ENCODE measurements around the gene HPSE. TPM values are rescaled to one million over a fixed set of nuclear protein-coding genes. Genes with fewer than 3 reads are reported as not detected.

HPSE gene
- total RNA-seq, result 0.31 to 0.90 TPM (median 0.38 TPM) in 3 replicates
- long read RNA-seq, partial matches to known transcripts, result 1 of 1 reads
- long read RNA-seq, other reads (novel, unspliced or antisense), result 0 of 1 reads

DNA sequence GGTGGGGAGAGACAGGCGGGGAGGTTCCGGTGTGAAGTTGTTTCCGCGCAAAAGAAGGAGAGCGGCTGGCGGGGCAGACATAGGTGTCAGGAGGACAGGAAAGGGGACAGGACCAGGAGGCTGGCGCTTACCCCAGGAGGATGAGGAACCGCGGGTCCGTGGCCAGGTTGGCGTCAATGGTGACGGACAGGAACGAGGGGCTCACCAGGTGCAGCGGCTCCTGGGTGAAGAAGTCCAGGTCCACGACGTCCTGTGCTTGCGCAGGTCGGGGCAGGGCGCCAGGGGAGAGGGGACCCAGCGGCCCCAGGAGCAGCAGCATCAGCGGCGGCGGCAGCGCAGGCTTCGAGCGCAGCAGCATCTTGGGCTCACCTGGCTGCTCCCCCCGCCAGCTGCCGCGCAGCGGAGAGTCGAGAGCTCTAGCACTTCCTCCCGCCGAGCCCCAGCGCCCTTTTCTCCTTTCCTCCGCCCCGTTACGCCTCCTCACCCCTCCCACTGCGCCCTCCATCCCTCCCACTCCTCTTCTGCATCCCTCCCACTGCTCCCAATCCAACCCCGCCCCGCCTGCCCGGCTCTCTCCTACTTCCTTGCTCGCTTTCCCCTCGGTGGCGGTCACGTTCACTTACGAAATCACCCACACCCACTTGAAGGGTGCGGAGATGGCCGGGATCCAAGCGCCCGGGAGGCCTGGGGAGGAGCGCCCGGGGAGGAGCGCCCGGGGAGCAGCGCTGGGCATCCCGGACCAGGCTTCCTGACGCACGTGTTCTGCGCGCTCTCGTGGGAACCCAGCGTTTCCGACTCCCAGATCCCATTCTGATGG, at the start of gene HPSE:
Gene HPSE (minus strand): TSS at position 424 of the 817 bp plus-strand sequence. CDS start 66 bp downstream, at position 358.
- H3K27ac Mint-ChIP-seq (ENCODE audit: unreplicated experiment), result peak within 1 kb of the TSS; percentile 32
- no peak for DNase-seq (ENCODE audit: low spot score)
- H3K4me3 Mint-ChIP-seq (ENCODE audit: unreplicated experiment), result peak within 1 kb of the TSS; percentile 82

GRCh38 chr4:83382850-83383249, 48.2 kb upstream of the HPSE start:
- Mint-ChIP-seq H3K4me1 (ENCODE audit: low read depth) (no peaks in the 10 kb centered on the region), H3K36me3 (ENCODE audit: low read depth) (no peaks in the 10 kb centered on the region), H3K27ac (ENCODE audit: unreplicated experiment) (no peak overlapping the region), H3K9me3 (ENCODE audit: low read depth) (peaks cover 7% of the 10 kb centered on the region), H3K4me3 (ENCODE audit: unreplicated experiment) (no peak overlapping the region), H3K27me3 (ENCODE audit: low read depth) (peaks cover 3% of the 10 kb centered on the region)
- TF ChIP-seq, protein P1, sequence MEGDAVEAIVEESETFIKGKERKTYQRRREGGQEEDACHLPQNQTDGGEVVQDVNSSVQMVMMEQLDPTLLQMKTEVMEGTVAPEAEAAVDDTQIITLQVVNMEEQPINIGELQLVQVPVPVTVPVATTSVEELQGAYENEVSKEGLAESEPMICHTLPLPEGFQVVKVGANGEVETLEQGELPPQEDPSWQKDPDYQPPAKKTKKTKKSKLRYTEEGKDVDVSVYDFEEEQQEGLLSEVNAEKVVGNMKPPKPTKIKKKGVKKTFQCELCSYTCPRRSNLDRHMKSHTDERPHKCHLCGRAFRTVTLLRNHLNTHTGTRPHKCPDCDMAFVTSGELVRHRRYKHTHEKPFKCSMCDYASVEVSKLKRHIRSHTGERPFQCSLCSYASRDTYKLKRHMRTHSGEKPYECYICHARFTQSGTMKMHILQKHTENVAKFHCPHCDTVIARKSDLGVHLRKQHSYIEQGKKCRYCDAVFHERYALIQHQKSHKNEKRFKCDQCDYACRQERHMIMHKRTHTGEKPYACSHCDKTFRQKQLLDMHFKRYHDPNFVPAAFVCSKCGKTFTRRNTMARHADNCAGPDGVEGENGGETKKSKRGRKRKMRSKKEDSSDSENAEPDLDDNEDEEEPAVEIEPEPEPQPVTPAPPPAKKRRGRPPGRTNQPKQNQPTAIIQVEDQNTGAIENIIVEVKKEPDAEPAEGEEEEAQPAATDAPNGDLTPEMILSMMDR (IDR thresholded peaks at IDR 0.05), result no peak
- DNase-seq (ENCODE audit: low spot score), result no peak

More for the DNA sequence above, at the start of gene HPSE:
- TF ChIP-seq, protein P1 (IDR thresholded peaks at IDR 0.05), result no peak
- peaks cover 9% of the 10 kb centered on the region for H3K27me3 Mint-ChIP-seq (ENCODE audit: low read depth)
- H3K36me3 Mint-ChIP-seq (ENCODE audit: low read depth), result no peaks in the 10 kb centered on the region
- peaks cover 11% of the 10 kb centered on the region for H3K9me3 Mint-ChIP-seq (ENCODE audit: low read depth)
- H3K4me1 Mint-ChIP-seq (ENCODE audit: low read depth), result peaks cover 16% of the 10 kb centered on the region

- no peak overlapping the region for H3K4me3 Mint-ChIP-seq (ENCODE audit: unreplicated experiment)
- H3K4me1 Mint-ChIP-seq (ENCODE audit: low read depth), result peaks cover 5% of the 10 kb centered on the region
- H3K36me3 Mint-ChIP-seq (ENCODE audit: low read depth), result no peaks in the 10 kb centered on the region
- no peak overlapping the region for H3K27ac Mint-ChIP-seq (ENCODE audit: unreplicated experiment)
- TF ChIP-seq, protein P1 (IDR thresholded peaks at IDR 0.05), result no peak
- no peak for DNase-seq (ENCODE audit: low spot score)
- peaks cover 7% of the 10 kb centered on the region for H3K9me3 Mint-ChIP-seq (ENCODE audit: low read depth)
- peaks cover 3% of the 10 kb centered on the region for H3K27me3 Mint-ChIP-seq (ENCODE audit: low read depth)
Measured at GRCh38 chr4:83381173-83381572, 46.5 kb upstream of the HPSE start.

DNA sequence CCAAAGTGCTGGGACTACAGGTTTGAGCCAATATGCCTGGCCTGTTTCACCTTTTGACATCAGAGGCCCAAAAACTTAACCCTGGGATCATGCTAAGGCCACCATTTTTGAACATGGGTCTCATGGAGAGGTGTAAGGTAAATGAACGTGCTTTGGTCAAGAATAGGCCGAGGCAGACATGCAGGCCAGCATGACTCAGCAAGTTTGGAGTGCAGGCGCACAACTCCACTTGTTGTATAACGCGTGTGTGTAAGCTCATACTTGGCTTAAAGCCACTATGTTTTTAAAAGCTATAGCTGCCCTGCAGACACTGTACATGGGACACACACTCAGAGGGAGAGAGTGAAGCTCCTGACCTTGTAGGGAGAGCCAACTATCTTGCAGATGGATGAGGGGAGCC, 43.8 kb upstream of the HPSE start:
- no peak for DNase-seq (ENCODE audit: low spot score)
- Mint-ChIP-seq H3K27me3 (ENCODE audit: low read depth) (peaks cover 5% of the 10 kb centered on the region), H3K9me3 (ENCODE audit: low read depth) (peaks cover 7% of the 10 kb centered on the region), H3K36me3 (ENCODE audit: low read depth) (no peaks in the 10 kb centered on the region), H3K27ac (ENCODE audit: unreplicated experiment) (no peak overlapping the region), H3K4me3 (ENCODE audit: unreplicated experiment) (no peak overlapping the region), H3K4me1 (ENCODE audit: low read depth) (peaks cover 5% of the 10 kb centered on the region)
- TF ChIP-seq, protein P1 (IDR thresholded peaks at IDR 0.05), result no peak

- TF ChIP-seq, protein P1 (IDR thresholded peaks at IDR 0.05), result no peak
- no peak for DNase-seq (ENCODE audit: low spot score)
- H3K36me3 Mint-ChIP-seq (ENCODE audit: low read depth), result no peaks in the 10 kb centered on the region
- H3K27ac Mint-ChIP-seq (ENCODE audit: unreplicated experiment), result no peak overlapping the region
- peaks cover 2% of the 10 kb centered on the region for H3K27me3 Mint-ChIP-seq (ENCODE audit: low read depth)
- no peak overlapping the region for H3K4me3 Mint-ChIP-seq (ENCODE audit: unreplicated experiment)
- peaks cover 5% of the 10 kb centered on the region for H3K4me1 Mint-ChIP-seq (ENCODE audit: low read depth)
- H3K9me3 Mint-ChIP-seq (ENCODE audit: low read depth), result no peaks in the 10 kb centered on the region
Measured at GRCh38 chr4:83372931-83373330, 38.3 kb upstream of the HPSE start.
